HepG2 (cell line): ENCODE results near the gene EMB. TPM values are rescaled to one million over a fixed set of nuclear protein-coding genes. Genes with fewer than 3 reads are reported as not detected.

Experiments
- ATAC-seq: fragments of 200-7000 bp; cut with Tn5 transposase; 3 replicates; pipeline ENCODE4 v1.9.1; 2020; ENCODE audit warnings: mild to moderate bottlenecking, moderate library complexity
- BruUV-seq: library from RNA; stranded (reverse); fragments of 400-500 nt; replicated peaks from 2 replicates; lab custom pipeline; 2021; lab: Mats Ljungman, UMichigan
- CTCF ChIA-PET: fragments of 300-600 bp; formaldehyde crosslinking; extraction: SDS; loops from one replicate; lab custom pipeline; 2021; ENCODE audit warnings: low total read pairs, inconsistent platforms, low intra/inter-chr PET ratio; lab: Yijun Ruan, JAX
- POLR2A ChIA-PET: fragments of 350-600 bp; sonication (Branson Sonifier 250); formaldehyde crosslinking; loops from one replicate; lab custom pipeline; 2020; ENCODE audit warnings: antibody characterized with exemption, inconsistent platforms; lab: Yijun Ruan, JAX
- DNase-seq: peaks from one replicate; pipeline ENCODE4 v3.0.0-alpha.2; 2015; ENCODE audit warnings: low spot score
- FAIRE-seq: peaks from 3 replicates; lab custom pipeline; 2011; peaks lifted over from hg19 to GRCh38; lab: Jason Lieb, UNC
- H2AFZ ChIP-seq: one replicate; pipeline ENCODE4 v1.6.1; 2011; ENCODE audit warnings: low read length, inconsistent platforms
- H3K27ac ChIP-seq: fragments of 300-600 bp; 3 replicates; pipeline ENCODE4 v1.8.0; 2011; ENCODE audit warnings: mixed run types, mild to moderate bottlenecking, mixed read lengths, low read length, inconsistent platforms; ENCODE audit not compliant: insufficient read depth; ENCODE audit errors: extremely low read length
- H3K27me3 ChIP-seq, 2 experiments: fragments of 200-600 bp in 1 of 2; 2 replicates in 1 of 2; 3 replicates in 1 of 2; pipeline versions ENCODE4 v1.6.0 to v1.8.0; 2011; ENCODE audit warnings: low read length in 2 of 2, mild to moderate bottlenecking in 2 of 2, moderate library complexity in 2 of 2, inconsistent platforms in 1 of 2; ENCODE audit not compliant: insufficient read depth in 2 of 2, control insufficient read depth in 1 of 2
- H3K36me3 ChIP-seq, 2 experiments: fragments of 200-600 bp in 1 of 2; replicated peaks in 1 of 2; 2 replicates in 1 of 2; 3 replicates in 1 of 2; pipeline versions ENCODE4 v1.5.1 to v1.8.0; 2011; ENCODE audit warnings: low read length in 2 of 2, inconsistent platforms in 1 of 2; ENCODE audit not compliant: insufficient read depth in 2 of 2, control insufficient read depth in 1 of 2
- H3K4me1 ChIP-seq: 2 replicates; pipeline ENCODE4 v1.5.1; 2012; ENCODE audit warnings: low read length, inconsistent platforms; ENCODE audit not compliant: insufficient read depth
- H3K4me2 ChIP-seq: 2 replicates; pipeline ENCODE4 v1.6.0; 2011; ENCODE audit warnings: low read depth, low read length, inconsistent platforms
- H3K4me3 ChIP-seq, 3 experiments: fragments of 200-600 bp in 1 of 3; sonication (generic), shearing (Covaris generic) in 1 of 3; replicated peaks in 1 of 3; 2 replicates each; pipeline ENCODE4 v1.5.1; 2011 to 2016; ENCODE audit warnings: low read length in 3 of 3, inconsistent platforms in 2 of 3, low read depth in 2 of 3, mild to moderate bottlenecking in 2 of 3, control low read depth in 1 of 3, mixed read lengths in 1 of 3; ENCODE audit not compliant: insufficient read depth in 1 of 3
- H3K79me2 ChIP-seq: one replicate; pipeline ENCODE4 v1.6.1; 2011; ENCODE audit warnings: low read length, inconsistent platforms; ENCODE audit not compliant: insufficient read depth
- H3K9ac ChIP-seq: 2 replicates; pipeline ENCODE4 v1.6.0; 2011; ENCODE audit warnings: mild to moderate bottlenecking, low read depth, low read length, inconsistent platforms; ENCODE audit not compliant: insufficient read depth
- H3K9me3 ChIP-seq: 2 replicates; pipeline ENCODE4 v1.5.1; 2012; ENCODE audit warnings: mild to moderate bottlenecking, low read length
- H4K20me1 ChIP-seq: 2 replicates; pipeline ENCODE4 v1.6.0; 2011; ENCODE audit warnings: inconsistent platforms, mild to moderate bottlenecking, low read length, moderate library complexity; ENCODE audit not compliant: insufficient read depth
- ARID2 ChIP-seq: sonication (generic); formaldehyde crosslinking; IDR thresholded peaks from 2 replicates; pipeline ENCODE4 v1.8.1; 2022; ENCODE audit warnings: mild to moderate bottlenecking, missing genetic modification reagents, borderline replicate concordance
- FOXA1 ChIP-seq, 2 experiments: fragments of 450-650 bp in 1 of 2; sonication (generic) in 1 of 2; formaldehyde crosslinking in 1 of 2; IDR thresholded peaks; 2 replicates each; pipeline versions ENCODE4 v1.4.0 to v1.6.1; 2016 to 2020; ENCODE audit warnings: missing genetic modification reagents in 1 of 2
- GATAD1 ChIP-seq: IDR thresholded peaks from 2 replicates; pipeline ENCODE4 v1.6.1; 2016; ENCODE audit warnings: missing genetic modification reagents, missing compliant biosample characterization
- SIX4 ChIP-seq: sonication (generic); formaldehyde crosslinking; IDR thresholded peaks from 2 replicates; pipeline ENCODE4 v1.4.0; 2020; ENCODE audit warnings: missing genetic modification reagents
- ZBTB20 ChIP-seq: sonication (generic); formaldehyde crosslinking; IDR thresholded peaks from 2 replicates; pipeline ENCODE4 v1.8.1; 2023; ENCODE audit warnings: missing genetic modification reagents, low read depth, mild to moderate bottlenecking, borderline replicate concordance
- ZIK1 ChIP-seq: sonication (generic); formaldehyde crosslinking; IDR thresholded peaks from 2 replicates; pipeline ENCODE4 v1.5.0; 2020; ENCODE audit warnings: mild to moderate bottlenecking, low read depth, missing genetic modification reagents, borderline replicate concordance
- ZNF101 ChIP-seq: sonication (generic); formaldehyde crosslinking; IDR thresholded peaks from 2 replicates; pipeline ENCODE4 v1.4.0; 2020; ENCODE audit warnings: mild to moderate bottlenecking, low read depth, missing genetic modification reagents, borderline replicate concordance
- ZNF234 ChIP-seq: sonication (generic); formaldehyde crosslinking; conservative IDR thresholded peaks from 2 replicates; pipeline ENCODE4 v1.5.1; 2020; ENCODE audit warnings: mild to moderate bottlenecking, missing genetic modification reagents
- ZNF557 ChIP-seq: sonication (generic); formaldehyde crosslinking; IDR thresholded peaks from 2 replicates; pipeline ENCODE4 v1.4.0; 2020; ENCODE audit warnings: missing genetic modification reagents
- ZNF772 ChIP-seq: sonication (generic); formaldehyde crosslinking; IDR thresholded peaks from 2 replicates; pipeline ENCODE4 v1.5.0; 2020; ENCODE audit warnings: mild to moderate bottlenecking, missing genetic modification reagents
- WGBS: methylation state at CpG from one replicate; pipeline ENCODE4 v1.1.6; 2017; ENCODE audit warnings: low lambda C conversion rate; 5-methylcytosine and 5-hydroxymethylcytosine counted together
- in situ Hi-C: cut with HindIII; loops from 2 replicates; pipeline ENCODE4 v1.10.0; 2017; ENCODE audit warnings: low pct_unique_long_range_greater_than_20kb; ENCODE audit not compliant: extremely low pct_ligation_motif_present
- intact Hi-C: fragments of 100-400 bp; cut with micrococcal nuclease; formaldehyde crosslinking; loops from one replicate; pipeline ENCODE4 v1.10.0; 2022; ENCODE audit not compliant: unreplicated experiment
- polyA plus RNA-seq, 8 experiments: library from polyadenylated mRNA; depleted of rRNA in 3 of 8; stranded (reverse) in 7 of 8; unstranded in 1 of 8; fragments of >200 nt; fragmentation: Illumina TruSeq in 4 of 8; extraction: Trizol in 4 of 8; gene quantifications; 2 replicates each; pipeline versions ENCODE4 v1.2.1 to v1.2.3, GENCODE V29; 2011 to 2016; ENCODE audit warnings: low read depth in 4 of 8, missing spikeins in 1 of 8, mixed read lengths in 1 of 8; ENCODE audit not compliant: insufficient read depth in 1 of 8
- total RNA-seq, 5 experiments: library from RNA; depleted of rRNA; stranded (reverse); fragments of >200 nt; fragmentation: Illumina TruSeq; extraction: Trizol; gene quantifications; 2 replicates each; pipeline ENCODE4 v1.2.3, GENCODE V29; 2016; ENCODE audit warnings: low read depth in 1 of 5
- TF ChIP-seq, protein P1 (sequence below): sonication (generic); formaldehyde crosslinking; IDR thresholded peaks from 2 replicates; pipeline ENCODE4 v1.4.0; 2020; ENCODE audit warnings: missing genetic modification reagents
- TF ChIP-seq, protein P2 (sequence below): sonication (generic); formaldehyde crosslinking; IDR thresholded peaks from 2 replicates; pipeline ENCODE4 v1.8.0; 2022; ENCODE audit warnings: missing genetic modification reagents, mild to moderate bottlenecking, inconsistent platforms, borderline replicate concordance
- TF ChIP-seq, protein P3 (sequence below): IDR thresholded peaks from 2 replicates; pipeline ENCODE4 v1.4.0; 2020; ENCODE audit warnings: mild to moderate bottlenecking, missing genetic modification reagents
- TF ChIP-seq, protein P4 (sequence below): sonication (generic); formaldehyde crosslinking; IDR thresholded peaks from 2 replicates; pipeline ENCODE4 v1.4.0; 2020; ENCODE audit warnings: missing genetic modification reagents, borderline replicate concordance
- TF ChIP-seq, protein P5 (sequence below): IDR thresholded peaks from 2 replicates; pipeline ENCODE4 v1.6.1; 2016; ENCODE audit warnings: low read depth

The EMB gene
- total and polyA plus RNA-seq, 2 of the 13 experiments (the other 11 are each of a cell fraction or from before 2014, with no cell fraction given), result 0.01 TPM; not detected in 1

DNA sequence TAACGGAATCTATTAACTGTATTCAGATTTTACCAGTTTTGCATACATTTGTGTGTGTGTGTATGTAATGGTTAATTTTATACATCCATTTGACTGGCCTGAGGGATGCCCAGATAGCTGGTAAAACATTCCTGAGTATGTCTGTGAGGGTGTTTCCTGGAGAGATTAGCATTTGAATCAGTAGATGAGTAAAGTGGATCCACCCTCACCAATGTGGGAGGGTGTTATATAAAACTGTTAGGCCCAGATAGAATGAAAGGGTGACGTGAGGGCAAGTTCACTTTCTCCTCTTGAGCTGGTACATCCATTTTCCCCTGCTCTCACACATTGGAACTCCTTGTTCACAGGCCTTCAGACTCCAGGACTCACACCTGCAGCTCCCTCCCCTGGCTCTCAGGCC lies 88.7 kb downstream of the EMB start:
- FAIRE-seq, result no peak
- DNase-seq, result no peak
- Histone ChIP-seq H4K20me1 (no peaks in the 10 kb centered on the region), H3K4me3 (no peak overlapping the region), H3K27ac (no peak overlapping the region), H3K4me2 (no peak overlapping the region), H3K4me1 (no peaks in the 10 kb centered on the region), H3K9me3 (peaks cover 65% of the 10 kb centered on the region), H3K9ac (no peak overlapping the region), H3K79me2 (no peaks in the 10 kb centered on the region), H3K27me3 (no peaks in the 10 kb centered on the region; a peak in 1 of 5 replicates), H2AFZ (no peak overlapping the region), H3K36me3 (no peaks in the 10 kb centered on the region)
- WGBS, result 24% methylated on average over 2 of the region's 2 CpGs
- no peak for ATAC-seq
- intact Hi-C loops, result no loop called here
- ChIA-PET CTCF (no interaction called here), POLR2A (no interaction called here)
- BruUV-seq, result no TSS peak
- in situ Hi-C loops, result no loop called here
- TF ChIP-seq ZNF101 (CRISPR knock-in tag), result no peak
- TF ChIP-seq, protein P1, sequence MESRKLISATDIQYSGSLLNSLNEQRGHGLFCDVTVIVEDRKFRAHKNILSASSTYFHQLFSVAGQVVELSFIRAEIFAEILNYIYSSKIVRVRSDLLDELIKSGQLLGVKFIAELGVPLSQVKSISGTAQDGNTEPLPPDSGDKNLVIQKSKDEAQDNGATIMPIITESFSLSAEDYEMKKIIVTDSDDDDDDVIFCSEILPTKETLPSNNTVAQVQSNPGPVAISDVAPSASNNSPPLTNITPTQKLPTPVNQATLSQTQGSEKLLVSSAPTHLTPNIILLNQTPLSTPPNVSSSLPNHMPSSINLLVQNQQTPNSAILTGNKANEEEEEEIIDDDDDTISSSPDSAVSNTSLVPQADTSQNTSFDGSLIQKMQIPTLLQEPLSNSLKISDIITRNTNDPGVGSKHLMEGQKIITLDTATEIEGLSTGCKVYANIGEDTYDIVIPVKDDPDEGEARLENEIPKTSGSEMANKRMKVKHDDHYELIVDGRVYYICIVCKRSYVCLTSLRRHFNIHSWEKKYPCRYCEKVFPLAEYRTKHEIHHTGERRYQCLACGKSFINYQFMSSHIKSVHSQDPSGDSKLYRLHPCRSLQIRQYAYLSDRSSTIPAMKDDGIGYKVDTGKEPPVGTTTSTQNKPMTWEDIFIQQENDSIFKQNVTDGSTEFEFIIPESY (CRISPR knock-in tag), result no peak
- TF ChIP-seq, protein P2, sequence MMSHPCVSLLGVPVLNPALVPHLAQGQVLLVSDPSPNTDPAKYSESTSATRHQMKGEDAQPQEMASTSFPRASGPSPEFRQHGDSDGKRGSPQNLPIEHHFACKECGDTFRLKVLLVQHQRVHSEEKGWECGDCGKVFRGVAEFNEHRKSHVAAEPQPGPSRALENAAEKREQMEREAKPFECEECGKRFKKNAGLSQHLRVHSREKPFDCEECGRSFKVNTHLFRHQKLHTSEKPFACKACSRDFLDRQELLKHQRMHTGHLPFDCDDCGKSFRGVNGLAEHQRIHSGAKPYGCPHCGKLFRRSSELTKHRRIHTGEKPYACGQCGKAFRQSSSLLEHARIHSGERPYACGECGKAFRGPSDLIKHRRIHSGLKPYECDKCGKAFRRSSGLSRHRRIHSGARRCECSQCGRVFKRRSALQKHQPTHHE, result no peak
- no peak for TF ChIP-seq ARID2 (CRISPR knock-in tag)
- no peak for TF ChIP-seq GATAD1
- no peak for TF ChIP-seq ZNF772 (CRISPR knock-in tag)
- no peak for TF ChIP-seq FOXA1 (IDR thresholded peaks at IDR 0.05)
- TF ChIP-seq FOXA1 (CRISPR knock-in tag; IDR thresholded peaks at IDR 0.05), result no peak
- no peak for TF ChIP-seq ZIK1
- no peak for TF ChIP-seq ZBTB20 (CRISPR knock-in tag)
- no peak for TF ChIP-seq ZNF557 (CRISPR knock-in tag)
- TF ChIP-seq, protein P3, sequence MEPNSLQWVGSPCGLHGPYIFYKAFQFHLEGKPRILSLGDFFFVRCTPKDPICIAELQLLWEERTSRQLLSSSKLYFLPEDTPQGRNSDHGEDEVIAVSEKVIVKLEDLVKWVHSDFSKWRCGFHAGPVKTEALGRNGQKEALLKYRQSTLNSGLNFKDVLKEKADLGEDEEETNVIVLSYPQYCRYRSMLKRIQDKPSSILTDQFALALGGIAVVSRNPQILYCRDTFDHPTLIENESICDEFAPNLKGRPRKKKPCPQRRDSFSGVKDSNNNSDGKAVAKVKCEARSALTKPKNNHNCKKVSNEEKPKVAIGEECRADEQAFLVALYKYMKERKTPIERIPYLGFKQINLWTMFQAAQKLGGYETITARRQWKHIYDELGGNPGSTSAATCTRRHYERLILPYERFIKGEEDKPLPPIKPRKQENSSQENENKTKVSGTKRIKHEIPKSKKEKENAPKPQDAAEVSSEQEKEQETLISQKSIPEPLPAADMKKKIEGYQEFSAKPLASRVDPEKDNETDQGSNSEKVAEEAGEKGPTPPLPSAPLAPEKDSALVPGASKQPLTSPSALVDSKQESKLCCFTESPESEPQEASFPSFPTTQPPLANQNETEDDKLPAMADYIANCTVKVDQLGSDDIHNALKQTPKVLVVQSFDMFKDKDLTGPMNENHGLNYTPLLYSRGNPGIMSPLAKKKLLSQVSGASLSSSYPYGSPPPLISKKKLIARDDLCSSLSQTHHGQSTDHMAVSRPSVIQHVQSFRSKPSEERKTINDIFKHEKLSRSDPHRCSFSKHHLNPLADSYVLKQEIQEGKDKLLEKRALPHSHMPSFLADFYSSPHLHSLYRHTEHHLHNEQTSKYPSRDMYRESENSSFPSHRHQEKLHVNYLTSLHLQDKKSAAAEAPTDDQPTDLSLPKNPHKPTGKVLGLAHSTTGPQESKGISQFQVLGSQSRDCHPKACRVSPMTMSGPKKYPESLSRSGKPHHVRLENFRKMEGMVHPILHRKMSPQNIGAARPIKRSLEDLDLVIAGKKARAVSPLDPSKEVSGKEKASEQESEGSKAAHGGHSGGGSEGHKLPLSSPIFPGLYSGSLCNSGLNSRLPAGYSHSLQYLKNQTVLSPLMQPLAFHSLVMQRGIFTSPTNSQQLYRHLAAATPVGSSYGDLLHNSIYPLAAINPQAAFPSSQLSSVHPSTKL (CRISPR knock-in tag), result no peak
- TF ChIP-seq, protein P4, sequence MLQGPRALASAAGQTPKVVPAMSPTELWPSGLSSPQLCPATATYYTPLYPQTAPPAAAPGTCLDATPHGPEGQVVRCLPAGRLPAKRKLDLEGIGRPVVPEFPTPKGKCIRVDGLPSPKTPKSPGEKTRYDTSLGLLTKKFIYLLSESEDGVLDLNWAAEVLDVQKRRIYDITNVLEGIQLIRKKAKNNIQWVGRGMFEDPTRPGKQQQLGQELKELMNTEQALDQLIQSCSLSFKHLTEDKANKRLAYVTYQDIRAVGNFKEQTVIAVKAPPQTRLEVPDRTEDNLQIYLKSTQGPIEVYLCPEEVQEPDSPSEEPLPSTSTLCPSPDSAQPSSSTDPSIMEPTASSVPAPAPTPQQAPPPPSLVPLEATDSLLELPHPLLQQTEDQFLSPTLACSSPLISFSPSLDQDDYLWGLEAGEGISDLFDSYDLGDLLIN (CRISPR knock-in tag), result no peak
- no peak for TF ChIP-seq ZNF234 (CRISPR knock-in tag)
- TF ChIP-seq, protein P5, sequence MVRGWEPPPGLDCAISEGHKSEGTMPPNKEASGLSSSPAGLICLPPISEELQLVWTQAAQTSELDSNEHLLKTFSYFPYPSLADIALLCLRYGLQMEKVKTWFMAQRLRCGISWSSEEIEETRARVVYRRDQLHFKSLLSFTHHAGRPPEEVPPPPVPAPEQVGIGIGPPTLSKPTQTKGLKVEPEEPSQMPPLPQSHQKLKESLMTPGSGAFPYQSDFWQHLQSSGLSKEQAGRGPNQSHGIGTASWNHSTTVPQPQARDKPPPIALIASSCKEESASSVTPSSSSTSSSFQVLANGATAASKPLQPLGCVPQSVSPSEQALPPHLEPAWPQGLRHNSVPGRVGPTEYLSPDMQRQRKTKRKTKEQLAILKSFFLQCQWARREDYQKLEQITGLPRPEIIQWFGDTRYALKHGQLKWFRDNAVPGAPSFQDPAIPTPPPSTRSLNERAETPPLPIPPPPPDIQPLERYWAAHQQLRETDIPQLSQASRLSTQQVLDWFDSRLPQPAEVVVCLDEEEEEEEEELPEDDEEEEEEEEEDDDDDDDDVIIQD, result no peak
- no peak for TF ChIP-seq SIX4 (CRISPR knock-in tag)
